Measurements from ENCODE around the gene CEMIP. TPM values are rescaled to one million over a fixed set of nuclear protein-coding genes. Genes with fewer than 3 reads are reported as not detected.

CEMIP gene
- total and polyA plus RNA-seq, 2 of the 8 experiments (the other 6 are each of a cell fraction or from before 2014, with no cell fraction given) = 0.11 to 0.60 TPM

GRCh38 chr15:80871858-80872257 is 92.7 kb downstream of the CEMIP start:
- WGBS, 2 experiments (ENCODE audit: extremely low coverage in 1 of 2, insufficient coverage in 1 of 2, insufficient read length in 1 of 2, insufficient replicate concordance in 2 of 2, low coverage in 1 of 2, low lambda C conversion rate in 2 of 2, missing lambda C conversion rate in 1 of 2) = 90% methylated on average over 12 of the region's 12 CpGs; no CpG with 5 or more reads in 1 of the 2 experiments
- TF ChIP-seq SIN3A (conservative IDR thresholded peaks at IDR 0.05 in 1 of 2, IDR thresholded peaks at IDR 0.05 in 1 of 2; ENCODE audit: low read depth in 1 of 2, low read length in 2 of 2) = no peak
- TF ChIP-seq GTF2F1 (IDR thresholded peaks at IDR 0.05; ENCODE audit: borderline replicate concordance, low read depth, low read length) = no peak
- no peak for TF ChIP-seq CHD1 (IDR thresholded peaks at IDR 0.05; ENCODE audit: low read depth, low read length)
- TF ChIP-seq TCF12 (IDR thresholded peaks at IDR 0.05; ENCODE audit: low read depth, low read length) = no peak
- TF ChIP-seq SP2 (IDR thresholded peaks at IDR 0.05; ENCODE audit: low read length) = no peak
- TF ChIP-seq ATF3 (IDR thresholded peaks at IDR 0.05; ENCODE audit: insufficient read depth, low read depth, low read length) = no peak
- no peak for TF ChIP-seq HDAC2 (IDR thresholded peaks at IDR 0.05; ENCODE audit: borderline replicate concordance in 1 of 2, low read depth in 2 of 2, low read length in 2 of 2)
- no peak for TF ChIP-seq MAFK (IDR thresholded peaks at IDR 0.05; ENCODE audit: low read depth, low read length)
- TF ChIP-seq TEAD4 (IDR thresholded peaks at IDR 0.05; ENCODE audit: low read depth, low read length) = no peak
- TF ChIP-seq YY1 (IDR thresholded peaks at IDR 0.05; ENCODE audit: low read depth, low read length) = no peak
- TF ChIP-seq E2F6 (IDR thresholded peaks at IDR 0.05) = no peak
- TF ChIP-seq RFX5 (IDR thresholded peaks at IDR 0.05; ENCODE audit: borderline replicate concordance, low read depth, low read length) = no peak
- no peak for TF ChIP-seq KDM4A (IDR thresholded peaks at IDR 0.05; ENCODE audit: low read depth, low read length, severe bottlenecking)

More at GRCh38 chr15:80871858-80872257, 92.7 kb downstream of the CEMIP start:
- Histone ChIP-seq H2BK12ac (ENCODE audit: low read depth, low read length) (no peak overlapping the region), H3K4ac (replicated peaks; ENCODE audit: insufficient read length, low read depth, low read length) (no peak overlapping the region), H3K79me1 (ENCODE audit: low read depth, low read length) (no peaks in the 10 kb centered on the region), H3K27me3 (replicated peaks in 1 of 4; ENCODE audit: control insufficient read depth in 3 of 4, extremely low read depth in 1 of 4, insufficient read depth in 3 of 4, low read length in 3 of 4) (no peaks in the 10 kb centered on the region), H2AFZ (ENCODE audit: low read length) (no peak overlapping the region), H3K14ac (ENCODE audit: insufficient read length) (no peak overlapping the region), H3K4me1 (replicated peaks in 1 of 4; ENCODE audit: control insufficient read depth in 3 of 4, insufficient read depth in 4 of 4, low read length in 3 of 4) (peaks cover 2 to 12% (median 6%) of the 10 kb centered on the region in 4 experiments; a peak in 6 of 7 replicates), H2BK20ac (ENCODE audit: low read length) (no peak overlapping the region), H3K36me3 (ENCODE audit: control insufficient read depth in 2 of 4, insufficient read depth in 4 of 4, low read length in 3 of 4) (no peaks in the 10 kb centered on the region), H3K4me3 (ENCODE audit: extremely low read depth in 1 of 4, insufficient read depth in 2 of 4, low read depth in 3 of 4, low read length in 4 of 4) (no peak overlapping the region), H2AK5ac (ENCODE audit: low read depth, low read length) (no peak overlapping the region), H2BK120ac (replicated peaks; ENCODE audit: low read depth, low read length) (no peak overlapping the region), H2BK15ac (ENCODE audit: low read length) (no peak overlapping the region), H4K5ac (ENCODE audit: insufficient read length, low read depth, low read length) (no peak overlapping the region), H2BK5ac (ENCODE audit: low read depth, low read length) (no peak overlapping the region), H3K18ac (ENCODE audit: extremely low read depth, low read length) (no peak overlapping the region), H3K23ac (ENCODE audit: insufficient read length) (no peak overlapping the region), H3K79me2 (ENCODE audit: control insufficient read depth in 1 of 2, insufficient read depth in 2 of 2, low read length in 2 of 2) (no peaks in the 10 kb centered on the region), H3K27ac (ENCODE audit: low read depth, low read length) (no peak overlapping the region), H4K91ac (replicated peaks; ENCODE audit: insufficient read length, low read length) (no peak overlapping the region), H3K9ac (replicated peaks in 1 of 4; ENCODE audit: extremely low read depth in 1 of 4, low read depth in 3 of 4, low read length in 3 of 4) (no peak overlapping the region), H4K20me1 (replicated peaks in 1 of 2; ENCODE audit: control insufficient read depth in 1 of 2, insufficient read depth in 2 of 2, low read length in 2 of 2) (no peaks in the 10 kb centered on the region), H3K56ac (replicated peaks; ENCODE audit: insufficient read length, low read depth, low read length) (no peak overlapping the region), H3K9me3 (ENCODE audit: insufficient read depth in 2 of 2, low read depth in 1 of 2, low read length in 1 of 2) (no peaks in the 10 kb centered on the region), H4K8ac (ENCODE audit: extremely low read depth, insufficient read depth, low read length) (no peak overlapping the region), H3K23me2 (ENCODE audit: low read depth, low read length) (no peaks in the 10 kb centered on the region), H3K4me2 (ENCODE audit: insufficient read depth in 1 of 2, low read depth in 2 of 2, low read length in 2 of 2) (no peak overlapping the region)
- ChIA-PET CTCF (ENCODE audit: partially characterized antibody) (interaction anchor here (1.1 to 2.7 kb wide), 3 partner anchors 25 to 95 kb away, joined by 4 to 7 read pairs (median 5); no protein-coding TSS in a partner anchor), POLR2A (ENCODE audit: partially characterized antibody) (interaction anchor here (1.2 to 1.6 kb wide), 2 partner anchors 15 kb away, joined by 3 read pairs; no protein-coding TSS in a partner anchor)
- FAIRE-seq (no peak), DNase-seq (ENCODE audit: low read depth in 1 of 2, low spot score in 2 of 2) (no peak)
